HG03045 (cell line): ENCODE data around the gene C3orf20.

Experiments used
- ATAC-seq: cut with Tn5 transposase; IDR thresholded peaks from one replicate; pipeline ENCODE4 v1.9.1; 2021; ENCODE audit warnings: mild to moderate bottlenecking, moderate library complexity; ENCODE audit not compliant: unreplicated experiment

The C3orf20 gene

DNA sequence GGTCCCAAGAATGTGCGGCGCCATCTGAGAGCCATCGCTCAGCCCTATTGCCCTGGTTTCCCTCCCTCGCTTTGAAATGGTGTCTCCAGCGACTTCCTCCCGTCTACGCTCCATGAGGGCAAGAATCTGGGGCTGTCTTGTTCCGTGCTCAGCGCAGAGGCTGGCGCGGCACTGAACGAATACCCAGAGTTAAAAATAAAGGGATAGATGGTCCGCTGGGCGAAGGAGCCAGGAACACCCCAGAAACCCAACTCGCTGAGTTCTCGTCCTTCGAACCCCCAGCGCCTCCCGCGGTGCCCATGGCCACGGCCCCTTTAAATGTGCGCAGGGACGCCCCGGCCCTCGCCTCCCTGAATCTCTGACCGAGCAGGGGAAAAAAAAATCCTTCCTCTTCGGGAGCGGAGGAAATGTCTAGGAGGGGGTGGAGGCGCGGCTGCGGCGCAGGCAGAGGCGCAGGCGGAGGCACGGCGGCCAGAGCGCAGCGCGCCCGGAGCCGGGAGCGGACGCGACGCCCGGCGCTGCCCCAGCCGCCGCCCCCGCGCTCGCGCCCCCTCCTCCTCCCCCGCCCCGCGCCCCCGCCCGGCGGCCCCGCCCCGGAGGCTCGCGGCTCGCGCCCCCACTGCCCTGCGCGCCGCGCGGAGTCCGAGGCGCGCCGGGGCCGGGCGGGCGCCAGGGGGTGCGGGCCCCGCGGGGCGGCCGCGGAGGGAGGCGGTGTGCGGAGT is 135.3 kb downstream of the C3orf20 start:
- ATAC-seq, result no peak

DNA sequence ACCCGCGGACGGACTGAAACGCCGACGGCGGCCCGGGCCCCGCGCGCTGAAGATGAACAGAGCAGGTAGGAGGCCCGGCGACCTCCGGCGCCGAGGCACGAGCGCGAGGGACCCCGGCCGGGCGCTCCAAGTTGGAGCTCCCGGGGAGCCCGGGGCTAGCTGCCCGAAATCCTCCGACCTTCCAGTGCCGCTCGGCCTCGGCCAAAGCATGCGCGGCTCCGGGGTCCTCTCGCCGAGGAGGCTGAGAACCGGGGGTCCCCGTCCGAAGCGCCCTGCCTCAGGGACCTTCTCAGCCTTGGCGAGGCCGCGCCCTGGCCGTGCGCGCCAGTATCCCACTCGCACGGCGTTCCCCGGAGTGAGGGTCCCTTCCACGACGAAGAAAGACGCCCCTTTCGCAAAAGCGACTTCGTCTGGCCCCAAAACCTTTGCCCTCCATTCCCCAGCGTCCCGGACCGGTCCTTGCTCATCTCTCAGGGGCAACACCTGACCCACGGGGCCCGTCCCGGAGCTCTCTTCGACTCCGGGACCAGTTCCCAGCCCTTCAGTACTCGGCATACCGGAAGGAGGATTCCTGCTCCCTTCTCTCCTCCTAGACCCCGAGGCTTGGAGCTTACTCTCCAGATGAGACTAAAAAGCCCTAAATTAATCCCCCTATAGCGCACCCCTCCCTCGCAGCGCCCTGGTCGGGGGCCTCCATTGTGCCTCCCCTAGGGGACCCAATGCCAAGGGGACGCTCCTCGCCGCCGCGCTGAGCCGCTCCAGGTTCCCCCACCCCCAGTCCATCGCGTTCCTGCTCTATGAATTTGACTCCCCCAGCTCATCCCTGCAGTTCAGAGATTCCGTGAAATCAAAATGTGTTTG is 136.1 kb downstream of the C3orf20 start:
- ATAC-seq, result no peak

DNA sequence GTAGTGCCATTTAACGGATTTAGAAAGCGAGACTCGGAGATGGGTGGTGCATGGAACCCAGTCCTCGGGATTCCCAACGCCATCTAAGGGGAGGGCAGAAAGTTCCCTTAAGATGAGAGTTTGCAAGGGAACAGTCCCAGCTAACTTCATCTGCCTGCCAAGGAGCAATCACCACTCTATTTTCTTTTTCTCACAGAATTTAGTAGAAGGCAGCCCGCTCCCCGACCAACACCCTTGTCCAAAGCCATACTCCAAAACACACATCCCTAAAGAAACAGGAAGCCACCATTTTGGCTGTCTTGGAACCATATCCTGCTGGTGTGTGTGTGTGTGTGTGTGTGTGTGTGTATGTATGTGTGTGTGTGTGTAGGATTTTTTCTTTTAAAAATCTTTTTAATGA is 136.7 kb downstream of the C3orf20 start:
- ATAC-seq, result no peak

GRCh38 chr3:14812196-14812790 is 137.4 kb downstream of the C3orf20 start:
- no peak for ATAC-seq

DNA sequence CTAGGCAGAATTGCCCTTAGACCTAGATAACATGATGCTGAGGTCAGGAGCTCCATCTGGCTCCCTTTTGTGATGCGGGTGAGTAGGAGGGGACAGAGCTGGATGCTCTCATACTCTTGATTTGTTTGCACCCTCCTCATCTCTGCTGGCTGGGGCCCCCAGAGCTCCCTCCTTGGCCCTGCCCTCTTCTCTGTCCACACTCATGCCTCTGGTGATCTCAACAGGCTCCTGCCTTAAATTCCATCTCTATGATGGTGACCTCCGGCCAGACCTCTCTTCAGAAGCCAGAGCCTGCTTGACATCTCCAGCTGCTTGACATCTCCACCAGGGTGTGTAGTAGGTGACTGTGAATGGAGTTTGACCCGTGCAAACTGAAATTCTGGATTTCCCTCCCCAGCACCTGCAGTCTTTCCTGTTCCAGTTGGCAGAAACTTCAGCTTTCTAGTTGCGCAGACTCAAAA is 139.5 kb downstream of the C3orf20 start:
- ATAC-seq, result no peak

DNA sequence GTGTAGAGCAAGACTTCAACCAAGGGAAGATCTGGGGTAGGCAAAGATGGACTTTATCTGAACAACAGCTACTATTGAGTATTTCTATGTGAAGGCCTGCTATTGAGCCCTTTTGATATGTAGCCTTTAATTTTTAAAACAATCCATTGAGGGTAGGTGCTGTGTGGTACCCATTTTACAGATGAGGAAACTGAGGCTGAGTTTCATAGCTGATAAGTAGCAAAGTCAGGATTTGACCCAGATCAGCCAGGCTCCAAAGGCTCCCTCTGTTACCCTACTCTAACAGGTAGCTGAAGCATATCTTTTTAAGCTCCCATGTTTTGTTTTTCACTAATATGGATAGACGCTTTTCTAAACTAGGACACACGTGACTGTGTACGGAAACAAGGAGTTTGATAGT is 141.4 kb downstream of the C3orf20 start:
- ATAC-seq, result no peak

- no peak for ATAC-seq
These were observed 144.0 kb downstream of the C3orf20 start, which contains the start of gene FGD5 for GRCh38 chr3:14818804-14819500. TSS of gene FGD5 (plus strand) at chr3:14818962. CDS start at chr3:14819072, 110 bp downstream.

DNA sequence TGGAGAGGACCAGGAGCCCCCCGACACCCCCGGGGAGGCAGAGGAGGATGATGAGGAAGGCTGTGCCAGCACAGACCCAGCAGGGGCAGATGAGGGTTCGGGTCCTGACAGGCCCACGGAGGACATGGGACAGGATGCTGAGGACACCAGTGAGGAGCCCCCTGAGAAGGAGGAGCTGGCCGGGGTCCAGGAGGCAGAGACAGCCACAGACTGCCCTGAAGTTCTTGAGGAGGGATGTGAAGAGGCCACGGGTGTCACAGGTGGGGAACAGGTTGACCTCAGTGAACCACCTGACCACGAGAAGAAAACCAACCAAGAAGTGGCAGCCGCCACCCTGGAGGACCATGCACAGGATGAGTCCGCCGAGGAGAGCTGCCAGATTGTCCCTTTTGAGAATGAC is 144.7 kb downstream of the C3orf20 start:
- ATAC-seq, result no peak

GRCh38 chr3:14820156-14820555 is 145.2 kb downstream of the C3orf20 start:
- ATAC-seq, result no peak

DNA sequence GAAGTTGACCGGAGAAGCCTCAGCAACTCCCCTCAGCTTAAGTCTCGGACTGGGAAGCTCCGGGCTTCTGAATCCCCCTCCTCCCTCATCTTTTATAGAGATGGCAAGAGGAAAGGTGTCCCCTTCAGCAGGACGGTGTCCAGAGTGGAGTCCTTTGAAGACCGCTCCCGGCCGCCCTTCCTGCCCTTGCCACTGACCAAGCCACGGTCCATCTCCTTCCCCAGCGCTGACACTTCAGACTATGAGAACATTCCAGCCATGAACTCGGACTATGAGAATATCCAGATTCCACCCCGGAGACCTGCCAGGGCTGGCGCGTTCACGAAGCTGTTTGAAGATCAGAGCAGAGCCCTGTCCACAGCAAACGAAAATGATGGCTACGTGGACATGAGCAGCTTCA is 146.2 kb downstream of the C3orf20 start:
- no peak for ATAC-seq

GRCh38 chr3:14822134-14822533 is 147.2 kb downstream of the C3orf20 start:
- ATAC-seq, result no peak
